ENCODE results near the gene FAM3A. TPM values are rescaled to one million over a fixed set of nuclear protein-coding genes. Genes with fewer than 3 reads are reported as not detected.

FAM3A gene
- total RNA-seq, 4 donors from 2014 or later = 40.9 to 76.5 (median 55.7) TPM

DNA sequence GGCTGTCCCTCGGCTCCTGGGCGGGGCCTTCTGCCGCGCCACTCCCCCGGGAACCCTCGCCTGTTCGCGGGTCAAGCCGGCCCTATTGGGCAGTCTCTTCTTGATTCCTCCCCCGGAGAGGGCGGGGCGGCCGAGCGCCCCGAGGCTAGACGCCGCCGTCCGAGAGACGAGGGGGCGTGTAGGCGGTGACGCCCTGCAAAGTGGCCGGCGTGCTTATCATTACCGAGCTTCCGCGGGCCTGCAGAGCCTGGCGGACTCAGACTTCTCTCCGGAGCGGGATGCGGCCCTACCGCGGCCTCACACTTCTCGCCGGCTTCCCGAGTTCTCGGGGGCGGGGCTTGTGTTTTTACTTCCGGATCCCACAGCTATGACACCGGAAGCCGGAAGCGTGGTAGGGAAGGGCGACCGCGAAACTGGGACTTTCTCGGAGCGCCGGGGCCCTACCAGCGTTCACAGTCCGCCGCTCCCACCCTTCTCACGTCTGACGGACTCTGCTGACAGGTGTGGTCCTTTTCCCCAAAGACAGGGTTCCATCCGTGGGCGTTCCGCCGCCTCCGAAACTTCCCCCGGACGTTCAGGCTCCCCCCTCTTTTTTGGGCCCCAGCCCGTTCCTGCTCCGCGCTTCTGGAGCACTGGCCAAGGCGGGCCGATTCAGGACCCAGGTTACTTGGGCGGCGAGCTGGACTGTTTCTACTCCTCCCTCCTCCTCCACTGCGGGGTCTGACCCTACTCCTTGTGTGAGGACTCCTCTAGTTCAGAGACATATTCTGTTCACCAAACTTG lies 31.4 kb upstream of the FAM3A start, which contains the start of gene IKBKG:
IKBKG (plus strand) TSS at position 376 of the 783 bp plus-strand sequence. CDS start 4,383 bp downstream, outside the sequence.
- H3K4me1 ChIP-seq = peaks cover 0 to 40% (median 8%) of the 10 kb centered on the region in 4 donors
- no peaks in the 10 kb centered on the region for H3K9me3 ChIP-seq
- 0 to 41% methylated on average over 25 to 32 of the region's 69 CpGs for WGBS, 2 donors
- peak; percentile 81 to 88 for DNase-seq (ENCODE audit: low spot score in 2 of 2)
- H3K36me3 ChIP-seq = no peaks in the 10 kb centered on the region
- peak in 1 of 2 donors; percentile 66 for TF ChIP-seq EP300 (IDR thresholded peaks at IDR 0.05)
- TF ChIP-seq, protein P1, sequence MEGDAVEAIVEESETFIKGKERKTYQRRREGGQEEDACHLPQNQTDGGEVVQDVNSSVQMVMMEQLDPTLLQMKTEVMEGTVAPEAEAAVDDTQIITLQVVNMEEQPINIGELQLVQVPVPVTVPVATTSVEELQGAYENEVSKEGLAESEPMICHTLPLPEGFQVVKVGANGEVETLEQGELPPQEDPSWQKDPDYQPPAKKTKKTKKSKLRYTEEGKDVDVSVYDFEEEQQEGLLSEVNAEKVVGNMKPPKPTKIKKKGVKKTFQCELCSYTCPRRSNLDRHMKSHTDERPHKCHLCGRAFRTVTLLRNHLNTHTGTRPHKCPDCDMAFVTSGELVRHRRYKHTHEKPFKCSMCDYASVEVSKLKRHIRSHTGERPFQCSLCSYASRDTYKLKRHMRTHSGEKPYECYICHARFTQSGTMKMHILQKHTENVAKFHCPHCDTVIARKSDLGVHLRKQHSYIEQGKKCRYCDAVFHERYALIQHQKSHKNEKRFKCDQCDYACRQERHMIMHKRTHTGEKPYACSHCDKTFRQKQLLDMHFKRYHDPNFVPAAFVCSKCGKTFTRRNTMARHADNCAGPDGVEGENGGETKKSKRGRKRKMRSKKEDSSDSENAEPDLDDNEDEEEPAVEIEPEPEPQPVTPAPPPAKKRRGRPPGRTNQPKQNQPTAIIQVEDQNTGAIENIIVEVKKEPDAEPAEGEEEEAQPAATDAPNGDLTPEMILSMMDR (IDR thresholded peaks at IDR 0.05) = no peak
- TF ChIP-seq POLR2A (IDR thresholded peaks at IDR 0.05) = peak in 1 of 2 donors; percentile 28
- H3K27ac ChIP-seq = peak within 1 kb of the TSS; percentile 73 to 90 (median 84)
- peak within 1 kb of the TSS; percentile 54 to 72 (median 70) for H3K4me3 ChIP-seq
- H3K27me3 ChIP-seq = no peaks in the 10 kb centered on the region

DNA sequence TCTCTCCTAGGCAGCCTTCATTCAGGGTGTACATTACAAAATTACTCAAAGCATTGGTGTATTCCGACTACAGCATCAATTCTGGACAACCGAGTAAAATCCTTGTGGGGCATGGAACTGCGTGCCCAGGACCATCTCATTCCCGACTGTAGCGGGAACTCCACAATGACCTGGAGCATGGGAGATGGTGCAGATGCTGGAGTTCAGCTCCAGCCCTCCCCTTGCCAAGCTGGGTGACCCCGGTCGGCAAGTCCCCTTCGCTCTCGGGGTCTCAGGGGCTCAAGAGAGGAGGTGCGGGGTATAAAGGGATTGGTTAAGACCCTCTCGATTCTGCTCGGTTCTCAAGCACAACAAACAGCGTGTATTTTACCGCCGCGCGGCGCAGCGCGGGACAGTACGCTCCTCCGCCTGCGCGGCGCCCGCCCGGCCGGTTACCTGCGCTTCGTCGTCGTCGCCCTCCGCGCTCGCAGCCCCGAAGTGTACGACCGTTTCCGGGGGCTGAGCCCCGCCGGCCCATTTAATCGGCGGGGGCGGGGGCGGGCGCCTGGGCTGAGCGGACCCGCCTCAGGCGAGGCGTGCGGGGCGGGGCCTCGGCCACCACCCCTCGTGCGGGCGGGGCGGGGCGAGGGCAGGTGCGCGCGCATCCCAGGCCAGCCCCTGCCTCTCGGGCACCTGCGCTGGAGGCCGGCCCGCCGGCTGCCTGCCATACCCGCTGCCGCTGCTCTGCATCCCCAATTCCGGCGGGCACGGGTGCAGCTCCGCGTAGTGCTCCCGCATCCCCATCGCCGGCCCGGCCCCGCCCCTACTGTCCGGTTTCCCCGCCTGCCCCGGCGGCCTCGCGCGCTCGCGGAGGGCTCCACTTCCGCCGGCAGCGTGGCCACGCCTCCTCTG lies 30.6 kb upstream of the FAM3A start, which contains the start of gene G6PD:
G6PD (minus strand) TSS at position 493 of the 891 bp plus-strand sequence. CDS start 691 bp downstream, outside the sequence.
- peak within 1 kb of the TSS; percentile 54 to 72 (median 70) for H3K4me3 ChIP-seq
- no peaks in the 10 kb centered on the region for H3K9me3 ChIP-seq
- TF ChIP-seq EP300 (IDR thresholded peaks at IDR 0.05) = no peak
- TF ChIP-seq, protein P1 (IDR thresholded peaks at IDR 0.05) = peak in 1 of 5 experiments; percentile 10
- no peaks in the 10 kb centered on the region for H3K27me3 ChIP-seq
- WGBS, 2 donors = 14 to 43% methylated on average over 3 to 77 of the region's 92 CpGs
- peak; percentile 43 to 47 for DNase-seq (ENCODE audit: low spot score in 2 of 2)
- no peaks in the 10 kb centered on the region for H3K36me3 ChIP-seq
- peaks cover 0 to 49% (median 8%) of the 10 kb centered on the region in 4 donors for H3K4me1 ChIP-seq
- peak within 1 kb of the TSS; percentile 73 to 90 (median 84) for H3K27ac ChIP-seq

DNA sequence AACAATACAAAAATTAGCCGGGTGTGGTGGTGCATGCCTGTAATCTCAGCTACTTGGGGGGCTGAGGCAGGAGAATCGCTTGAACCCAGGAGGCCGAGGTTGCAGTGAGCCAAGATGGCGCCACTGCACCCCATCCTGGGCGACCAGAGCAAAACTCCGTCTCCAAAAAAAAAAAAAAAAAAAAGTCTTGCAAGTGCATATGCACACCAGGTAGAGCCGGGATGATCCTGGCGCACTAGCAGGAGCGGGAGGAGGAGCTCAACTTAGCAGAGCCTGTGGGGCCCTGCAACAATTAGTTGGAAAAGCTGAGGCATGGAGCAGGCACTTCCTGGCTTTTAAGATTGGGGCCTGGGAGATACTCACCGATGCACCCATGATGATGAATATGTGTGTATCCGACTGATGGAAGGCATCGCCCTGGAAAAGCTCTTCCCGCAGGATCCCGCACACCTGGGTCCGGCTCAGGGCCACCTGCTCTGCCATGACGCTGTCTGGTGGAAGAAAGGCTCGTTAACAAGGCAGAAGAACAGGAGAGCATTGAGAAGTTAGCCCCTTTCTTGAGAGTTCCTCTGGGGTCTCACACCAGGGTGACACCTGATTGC lies 29.7 kb upstream of the FAM3A start:
- DNase-seq (ENCODE audit: low spot score in 2 of 2) = no peak
- H3K36me3 ChIP-seq = no peaks in the 10 kb centered on the region
- WGBS, 2 donors = 89 to 93% methylated on average over 10 to 17 of the region's 17 CpGs
- H3K4me1 ChIP-seq = peaks cover 0 to 57% (median 10%) of the 10 kb centered on the region in 4 donors
- H3K9me3 ChIP-seq = no peaks in the 10 kb centered on the region
- no peak overlapping the region for H3K27ac ChIP-seq
- TF ChIP-seq EP300 (IDR thresholded peaks at IDR 0.05) (no peak), POLR2A (IDR thresholded peaks at IDR 0.05) (no peak)
- TF ChIP-seq, protein P1 (IDR thresholded peaks at IDR 0.05) = no peak
- peak overlapping the region in 3 of 4 donors; percentile 54 to 72 (median 68) for H3K4me3 ChIP-seq
- H3K27me3 ChIP-seq = no peaks in the 10 kb centered on the region

DNA sequence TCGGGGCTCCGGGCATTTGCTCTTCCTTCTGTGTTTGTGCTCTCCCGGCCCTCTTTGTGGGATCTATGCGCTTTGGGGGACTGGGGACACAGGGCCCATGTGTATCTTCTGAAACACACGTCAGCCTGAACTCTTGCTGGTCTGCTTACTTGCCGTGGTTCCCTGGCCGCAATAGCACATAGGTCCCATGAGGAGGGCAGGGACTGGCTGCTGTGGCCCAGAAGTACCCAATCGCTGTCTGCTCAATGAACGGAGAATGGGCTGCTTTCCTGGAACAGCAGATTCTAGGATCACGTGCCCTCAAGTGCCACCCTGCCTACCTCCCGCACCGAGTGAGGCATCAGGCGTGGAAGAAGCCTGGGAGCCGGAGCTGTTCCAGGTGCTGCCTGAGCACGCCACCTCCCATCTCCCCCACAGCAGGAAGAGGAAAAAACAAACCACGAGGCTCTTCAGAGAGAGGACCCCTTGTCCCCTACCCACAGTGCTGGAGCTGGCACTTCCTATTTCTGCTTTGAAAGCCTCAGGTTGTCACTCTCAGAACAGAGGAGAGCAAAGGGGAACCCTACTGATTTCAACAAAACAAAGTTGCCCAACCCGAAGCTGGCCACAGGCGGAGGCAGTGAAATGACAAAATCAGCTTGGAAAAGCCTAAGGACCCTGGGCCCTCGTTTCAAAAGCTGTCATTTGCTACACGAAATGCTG lies 26.8 kb upstream of the FAM3A start:
- H3K4me1 ChIP-seq = peaks cover 0 to 42% (median 6%) of the 10 kb centered on the region in 4 donors
- no peaks in the 10 kb centered on the region for H3K36me3 ChIP-seq
- DNase-seq (ENCODE audit: low spot score in 2 of 2) = no peak
- H3K27me3 ChIP-seq = no peaks in the 10 kb centered on the region
- H3K4me3 ChIP-seq = peak overlapping the region in 1 of 4 donors; percentile 12
- TF ChIP-seq POLR2A (IDR thresholded peaks at IDR 0.05) (no peak), EP300 (IDR thresholded peaks at IDR 0.05) (peak in 1 of 2 donors; percentile 27)
- TF ChIP-seq, protein P1 (IDR thresholded peaks at IDR 0.05) = no peak
- H3K27ac ChIP-seq = peak overlapping the region; percentile 45 to 88 (median 77)
- 73 to 75% methylated on average over 19 to 20 of the region's 20 CpGs for WGBS, 2 donors
- H3K9me3 ChIP-seq = no peaks in the 10 kb centered on the region

Measured in tibial nerve (tissue), 4 donors.